Measurements from ENCODE around the gene SETBP1. TPM values are rescaled to one million over a fixed set of nuclear protein-coding genes. Genes with fewer than 3 reads are reported as not detected.

The SETBP1 gene
- polyA plus RNA-seq, 6 donors from 2014 or later, result 6.0 to 20.2 (median 10.0) TPM

GRCh38 chr18:44732599-44732998 lies 51.9 kb downstream of the SETBP1 start:
- H3K36me3 Mint-ChIP-seq, result peaks cover 0 to 24% of the 10 kb centered on the region in 2 donors
- H3K4me3 Mint-ChIP-seq, result peak overlapping the region in 4 of 8 donors; percentile 37 to 79 (median 56)
- no peaks in the 10 kb centered on the region for H3K27me3 Mint-ChIP-seq
- peak overlapping the region in 2 of 6 donors; percentile 83 to 88 for H3K27ac Mint-ChIP-seq
- H3K4me1 Mint-ChIP-seq, result peaks cover 76 to 94% (median 83%) of the 10 kb centered on the region in 3 donors
- DNase-seq (no peak), ATAC-seq (ENCODE audit: low read depth in 2 of 2) (no peak)
- H3K9me3 Mint-ChIP-seq, result no peaks in the 10 kb centered on the region

DNA sequence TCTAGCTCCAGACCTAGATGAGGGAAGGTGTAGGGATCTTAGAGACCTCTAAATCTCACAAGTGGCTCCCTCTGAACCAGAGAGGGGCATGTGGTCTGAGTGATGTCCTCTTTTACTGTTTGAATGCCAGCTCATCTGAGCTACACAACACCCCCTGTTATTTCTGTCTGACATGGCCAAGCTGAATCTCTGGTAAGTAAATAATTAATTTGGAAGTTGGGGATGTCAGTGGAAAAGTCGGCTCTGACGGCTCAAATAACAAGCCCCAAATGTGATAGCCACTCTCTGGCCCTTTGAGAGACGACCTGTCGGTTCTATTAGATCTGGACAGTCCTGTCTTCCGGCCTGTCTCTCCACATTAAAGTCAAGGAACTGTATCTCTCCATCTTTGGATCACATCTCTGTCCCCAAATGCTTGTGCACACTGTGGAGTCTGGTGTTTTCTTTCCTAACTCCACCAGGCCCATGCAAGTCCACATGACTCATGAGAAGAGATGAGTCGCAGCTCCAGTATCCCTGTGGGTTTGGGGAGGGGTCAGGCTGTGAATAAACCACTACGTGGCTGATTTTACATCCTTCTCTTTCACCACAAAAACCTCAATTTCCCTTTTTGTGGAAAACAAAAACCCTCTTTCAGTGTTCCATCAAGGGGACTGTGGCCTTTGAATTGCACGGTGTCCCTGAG lies 52.5 kb downstream of the SETBP1 start:
- no peaks in the 10 kb centered on the region for H3K9me3 Mint-ChIP-seq
- H3K27me3 Mint-ChIP-seq, result no peaks in the 10 kb centered on the region
- DNase-seq, result no peak
- peaks cover 80 to 94% (median 83%) of the 10 kb centered on the region in 3 donors for H3K4me1 Mint-ChIP-seq
- no peak for ATAC-seq (ENCODE audit: low read depth in 2 of 2)
- H3K4me3 Mint-ChIP-seq, result peak overlapping the region in 6 of 8 donors; percentile 22 to 74 (median 42)
- H3K36me3 Mint-ChIP-seq, result peaks cover 5 to 24% of the 10 kb centered on the region in 2 donors
- peak overlapping the region in 4 of 6 donors; percentile 28 to 69 (median 54) for H3K27ac Mint-ChIP-seq

GRCh38 chr18:44733754-44734465 lies 53.2 kb downstream of the SETBP1 start:
- H3K27ac Mint-ChIP-seq, result peak overlapping the region in 2 of 6 donors; percentile 48 to 69
- H3K36me3 Mint-ChIP-seq, result peaks cover 7 to 21% of the 10 kb centered on the region in 2 donors
- no peak for ATAC-seq (ENCODE audit: low read depth in 2 of 2)
- peak overlapping the region in 5 of 8 donors; percentile 2 to 63 (median 22) for H3K4me3 Mint-ChIP-seq
- H3K27me3 Mint-ChIP-seq, result no peaks in the 10 kb centered on the region
- peaks cover 74 to 88% (median 78%) of the 10 kb centered on the region in 3 donors for H3K4me1 Mint-ChIP-seq
- no peaks in the 10 kb centered on the region for H3K9me3 Mint-ChIP-seq
- DNase-seq, result no peak

DNA sequence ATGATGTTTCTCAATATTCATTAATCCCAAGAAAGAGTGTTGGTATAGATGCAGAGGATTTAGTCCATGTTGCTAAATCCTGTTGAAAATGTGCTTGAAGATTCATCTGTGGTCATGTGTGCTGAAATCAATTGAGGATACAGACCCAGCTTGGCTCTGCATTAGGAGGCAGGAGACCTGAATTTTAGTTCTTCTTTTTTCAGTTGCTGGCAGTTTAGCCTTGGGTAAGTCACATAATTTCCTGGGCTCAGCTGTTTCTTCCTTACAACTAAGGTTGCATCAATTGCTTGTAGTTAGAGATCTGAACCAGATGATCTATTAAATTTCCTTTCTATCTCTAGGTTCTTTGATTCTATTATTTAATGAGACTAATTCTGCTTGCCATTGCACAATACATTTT lies 54.4 kb downstream of the SETBP1 start:
- Mint-ChIP-seq H3K4me1 (peaks cover 65 to 82% (median 76%) of the 10 kb centered on the region in 3 donors), H3K36me3 (peaks cover 13 to 21% of the 10 kb centered on the region in 2 donors), H3K27me3 (no peaks in the 10 kb centered on the region), H3K4me3 (peak overlapping the region in 2 of 8 donors; percentile 36 to 59), H3K27ac (peak overlapping the region in 1 of 6 donors; percentile 4), H3K9me3 (no peaks in the 10 kb centered on the region)
- DNase-seq (no peak), ATAC-seq (ENCODE audit: low read depth in 2 of 2) (peak in 1 of 2 donors; percentile 20)

GRCh38 chr18:44736664-44737380 lies 56.1 kb downstream of the SETBP1 start:
- H3K27me3 Mint-ChIP-seq, result no peaks in the 10 kb centered on the region

DNA sequence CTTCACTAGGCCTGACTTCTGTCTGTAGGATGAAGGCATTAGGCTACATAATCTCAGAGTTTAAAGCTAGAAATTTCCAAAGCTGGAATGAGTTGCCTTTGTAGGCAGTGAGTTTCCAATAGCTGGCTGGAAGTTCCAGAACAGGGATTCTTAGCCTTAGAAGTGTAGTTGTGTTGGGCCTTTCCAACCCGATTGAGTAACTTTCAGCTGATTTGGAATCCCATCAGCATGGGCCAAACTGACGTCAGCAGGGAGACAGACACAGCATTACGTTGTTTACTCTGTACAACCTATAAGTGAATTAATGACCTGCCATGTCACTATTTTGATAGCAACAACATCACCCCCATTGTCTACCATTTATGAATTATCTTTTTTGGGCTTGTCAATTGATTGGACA lies 56.9 kb downstream of the SETBP1 start:
- H3K4me1 Mint-ChIP-seq, result peaks cover 57 to 81% (median 75%) of the 10 kb centered on the region in 3 donors
- ATAC-seq (ENCODE audit: low read depth in 2 of 2) (no peak), DNase-seq (no peak)
- H3K9me3 Mint-ChIP-seq, result no peaks in the 10 kb centered on the region
- peak overlapping the region in 1 of 6 donors; percentile 58 for H3K27ac Mint-ChIP-seq
- H3K4me3 Mint-ChIP-seq, result no peak overlapping the region
- peaks cover 15 to 23% of the 10 kb centered on the region in 2 donors for H3K36me3 Mint-ChIP-seq
- no peaks in the 10 kb centered on the region for H3K27me3 Mint-ChIP-seq

More at GRCh38 chr18:44736664-44737380, 56.1 kb downstream of the SETBP1 start:
- Mint-ChIP-seq H3K36me3 (peaks cover 15 to 20% of the 10 kb centered on the region in 2 donors), H3K9me3 (no peaks in the 10 kb centered on the region), H3K27ac (peak overlapping the region in 2 of 6 donors; percentile 42 to 58), H3K4me3 (no peak overlapping the region), H3K4me1 (peaks cover 58 to 81% (median 75%) of the 10 kb centered on the region in 3 donors)
- DNase-seq, result no peak
- no peak for ATAC-seq (ENCODE audit: low read depth in 2 of 2)

DNA sequence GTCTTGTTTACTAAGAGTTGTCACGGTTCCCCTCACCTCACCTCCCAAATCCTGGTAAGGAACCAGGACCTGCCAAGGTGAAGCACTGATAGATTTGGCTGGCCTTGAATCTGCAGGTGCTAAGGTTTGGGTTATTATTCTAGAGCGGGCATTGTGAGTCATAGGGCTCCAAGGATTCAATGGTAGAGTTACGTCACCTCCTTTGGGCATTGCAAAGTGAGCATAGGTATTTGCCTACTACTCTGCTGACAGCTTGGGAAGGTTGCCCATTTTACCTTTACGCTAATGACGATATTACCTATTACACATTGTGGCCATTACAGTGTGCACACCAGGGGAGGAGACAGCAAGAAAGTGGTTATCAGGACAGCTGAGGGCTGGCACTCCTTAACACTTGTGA lies 59.3 kb downstream of the SETBP1 start:
- Mint-ChIP-seq H3K9me3 (no peaks in the 10 kb centered on the region), H3K36me3 (peaks cover 15 to 23% of the 10 kb centered on the region in 2 donors)
- no peak for ATAC-seq (ENCODE audit: low read depth in 2 of 2)

GRCh38 chr18:44741085-44741484 lies 60.4 kb downstream of the SETBP1 start:
- peaks cover 24 to 26% of the 10 kb centered on the region in 2 donors for H3K36me3 Mint-ChIP-seq
- H3K4me1 Mint-ChIP-seq, result peaks cover 47 to 78% (median 63%) of the 10 kb centered on the region in 3 donors
- no peak overlapping the region for H3K4me3 Mint-ChIP-seq
- no peaks in the 10 kb centered on the region for H3K9me3 Mint-ChIP-seq
- DNase-seq (no peak), ATAC-seq (ENCODE audit: low read depth in 2 of 2) (no peak)
- peak overlapping the region in 4 of 6 donors; percentile 6 to 66 (median 30) for H3K27ac Mint-ChIP-seq
- H3K27me3 Mint-ChIP-seq, result no peaks in the 10 kb centered on the region

More for the DNA sequence above, 59.3 kb downstream of the SETBP1 start:
- no peak for DNase-seq
- H3K27me3 Mint-ChIP-seq, result no peaks in the 10 kb centered on the region
- H3K27ac Mint-ChIP-seq, result peak overlapping the region in 3 of 6 donors; percentile 7 to 51 (median 43)
- H3K4me3 Mint-ChIP-seq, result peak overlapping the region in 1 of 8 donors; percentile 27
- H3K4me1 Mint-ChIP-seq, result peaks cover 46 to 78% (median 63%) of the 10 kb centered on the region in 3 donors

DNA sequence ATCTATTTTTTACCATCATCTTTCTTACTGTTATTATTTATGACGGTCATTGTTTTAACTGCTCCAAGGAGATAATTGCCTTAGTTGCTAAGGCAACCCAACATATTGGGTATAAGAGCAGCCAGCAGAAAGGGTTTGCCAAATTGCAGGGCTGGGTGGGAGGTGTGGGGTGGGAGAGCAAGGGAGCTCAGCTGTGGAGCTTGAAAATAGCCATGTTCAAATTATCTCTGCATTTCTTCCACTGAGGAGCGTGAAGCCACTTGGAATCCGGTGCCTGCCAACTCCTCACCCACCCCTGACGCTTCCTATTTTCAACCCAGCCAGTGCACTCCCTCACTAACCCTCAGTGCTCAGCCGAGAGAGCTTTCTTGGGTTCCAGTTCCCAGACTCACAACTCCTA lies 60.8 kb downstream of the SETBP1 start:
- Mint-ChIP-seq H3K4me3 (no peak overlapping the region), H3K27ac (peak overlapping the region in 3 of 6 donors; percentile 6 to 62 (median 8)), H3K9me3 (no peaks in the 10 kb centered on the region), H3K4me1 (peaks cover 52 to 77% (median 66%) of the 10 kb centered on the region in 3 donors), H3K36me3 (peaks cover 26 to 30% of the 10 kb centered on the region in 2 donors), H3K27me3 (no peaks in the 10 kb centered on the region)
- DNase-seq (no peak), ATAC-seq (ENCODE audit: low read depth in 2 of 2) (no peak)

- no peaks in the 10 kb centered on the region for H3K9me3 Mint-ChIP-seq
- ATAC-seq (ENCODE audit: low read depth in 2 of 2) (no peak), DNase-seq (no peak)
- no peaks in the 10 kb centered on the region for H3K27me3 Mint-ChIP-seq
- H3K4me1 Mint-ChIP-seq, result peaks cover 48 to 77% (median 67%) of the 10 kb centered on the region in 3 donors
- H3K36me3 Mint-ChIP-seq, result peaks cover 20 to 33% of the 10 kb centered on the region in 2 donors
- peak overlapping the region in 1 of 8 donors; percentile 60 for H3K4me3 Mint-ChIP-seq
- H3K27ac Mint-ChIP-seq, result peak overlapping the region in 3 of 6 donors; percentile 3 to 74 (median 71)
Measured at GRCh38 chr18:44742126-44742525, 61.4 kb downstream of the SETBP1 start.

GRCh38 chr18:44742718-44743311 lies 62.1 kb downstream of the SETBP1 start:
- peak overlapping the region; percentile 19 to 94 (median 71) for H3K27ac Mint-ChIP-seq
- peak overlapping the region in 6 of 8 donors; percentile 13 to 60 (median 42) for H3K4me3 Mint-ChIP-seq
- DNase-seq, result no peak
- H3K4me1 Mint-ChIP-seq, result peaks cover 47 to 84% (median 74%) of the 10 kb centered on the region in 3 donors
- H3K27me3 Mint-ChIP-seq, result no peaks in the 10 kb centered on the region
- peaks cover 19 to 31% of the 10 kb centered on the region in 2 donors for H3K36me3 Mint-ChIP-seq
- peak in 1 of 2 donors; percentile 35 for ATAC-seq (ENCODE audit: low read depth in 2 of 2)
- H3K9me3 Mint-ChIP-seq, result no peaks in the 10 kb centered on the region

GRCh38 chr18:44743631-44744030 lies 62.9 kb downstream of the SETBP1 start:
- peaks cover 19 to 26% of the 10 kb centered on the region in 2 donors for H3K36me3 Mint-ChIP-seq

More at GRCh38 chr18:44743631-44744030, 62.9 kb downstream of the SETBP1 start:
- Mint-ChIP-seq H3K4me3 (peak overlapping the region in 2 of 8 donors; percentile 60 to 68), H3K27ac (peak overlapping the region in 2 of 6 donors; percentile 29 to 79), H3K9me3 (no peaks in the 10 kb centered on the region), H3K27me3 (no peaks in the 10 kb centered on the region), H3K4me1 (peaks cover 51 to 86% (median 77%) of the 10 kb centered on the region in 3 donors)
- DNase-seq (no peak), ATAC-seq (ENCODE audit: low read depth in 2 of 2) (no peak)

Measured in naive B cell (primary cell).